CD4-positive, alpha-beta T cell (primary cell): ENCODE measurements around the gene HELT. TPM values are rescaled to one million over a fixed set of nuclear protein-coding genes. Genes with fewer than 3 reads are reported as not detected.

Experiments
- ATAC-seq: fragments of 200-7000 bp; cut with Tn5 transposase; one replicate; pipeline ENCODE4 v1.10.0; 2022; ENCODE audit warnings: mild to moderate bottlenecking; ENCODE audit not compliant: poor library complexity
- CTCF ChIA-PET: fragments of 350-600 bp; sonication (Branson Sonifier 250); formaldehyde crosslinking; loops from one replicate; lab custom pipeline; 2021; ENCODE audit warnings: antibody characterized with exemption, inconsistent platforms; lab: Charles Lee
- POLR2A ChIA-PET: fragments of 350-600 bp; sonication (Branson Sonifier 250); formaldehyde crosslinking; loops from one replicate; lab custom pipeline; 2021; ENCODE audit warnings: antibody characterized with exemption, inconsistent platforms; lab: Charles Lee
- DNase-seq, 14 experiments: peaks; one replicate each; pipeline ENCODE4 v3.0.0-alpha.2; 2013 to 2020; ENCODE audit warnings: mixed read lengths in 2 of 14
- H3K27ac ChIP-seq, 2 donors: one replicate each; pipeline versions ENCODE4 v1.5.1 to v1.7.0; 2013; ENCODE audit warnings: low read length in 2 of 2, low read depth in 1 of 2, mild to moderate bottlenecking in 1 of 2
- H3K27me3 ChIP-seq, 2 experiments: 1 replicate in 1 of 2; 2 replicates in 1 of 2; pipeline versions ENCODE4 v1.6.1 to v1.7.0; 2013; ENCODE audit warnings: low read length in 2 of 2, control low read depth in 1 of 2, mild to moderate bottlenecking in 1 of 2, moderate library complexity in 1 of 2; ENCODE audit not compliant: insufficient read depth in 2 of 2, control insufficient read depth in 1 of 2
- H3K36me3 ChIP-seq: one replicate; pipeline ENCODE4 v1.6.1; 2013; ENCODE audit warnings: low read length, control low read depth; ENCODE audit not compliant: insufficient read depth
- H3K4me1 ChIP-seq: one replicate; pipeline ENCODE4 v1.6.1; 2013; ENCODE audit warnings: low read length, control low read depth; ENCODE audit not compliant: insufficient read depth
- H3K4me3 ChIP-seq: one replicate; pipeline ENCODE4 v1.5.1; 2013; ENCODE audit warnings: mild to moderate bottlenecking, low read length, moderate library complexity
- H3K9me3 ChIP-seq, 2 experiments: 1 replicate in 1 of 2; 2 replicates in 1 of 2; pipeline versions ENCODE4 v1.6.1 to v1.7.0; 2013; ENCODE audit warnings: low read length in 2 of 2, mild to moderate bottlenecking in 2 of 2, control low read depth in 1 of 2, moderate library complexity in 1 of 2; ENCODE audit not compliant: control insufficient read depth in 1 of 2, insufficient read depth in 1 of 2
- H3K27ac Mint-ChIP-seq: one replicate; pipeline ENCODE4 v1.8.0; 2020; ENCODE audit warnings: mixed read lengths
- H3K27me3 Mint-ChIP-seq: one replicate; pipeline ENCODE4 v1.8.0; 2021; ENCODE audit warnings: mixed read lengths
- H3K36me3 Mint-ChIP-seq: one replicate; pipeline ENCODE4 v1.8.0; 2021; ENCODE audit warnings: low read depth, mixed read lengths
- H3K4me1 Mint-ChIP-seq: one replicate; pipeline ENCODE4 v1.8.0; 2021; ENCODE audit warnings: low read depth, mixed read lengths
- H3K4me3 Mint-ChIP-seq: one replicate; pipeline ENCODE4 v1.8.0; 2020; ENCODE audit warnings: mild to moderate bottlenecking, mixed read lengths
- H3K9me3 Mint-ChIP-seq: one replicate; pipeline ENCODE4 v1.8.0; 2020; ENCODE audit warnings: mixed read lengths
- intact Hi-C, 2 experiments: fragments of 100-400 bp; cut with DNase I in 1 of 2; cut with micrococcal nuclease in 1 of 2; formaldehyde crosslinking; loops; one replicate each; pipeline versions ENCODE4 v1.15.1 to v1.9.0; 2023 to 2025; cut with DNase I, micrococcal nuclease
- total RNA-seq, 174 experiments: library from RNA in 2 of 174; stranded (reverse) in 2 of 174; gene quantifications; one replicate each; pipeline ENCODE4 v1.2.3 and lab custom pipeline; 2021 to 2026
- TF ChIP-seq, protein P1 (sequence below): fragments of 200-600 bp; IDR thresholded peaks from one replicate; pipeline ENCODE4 v1.8.0; 2022; ENCODE audit warnings: antibody characterized with exemption, mild to moderate bottlenecking

The HELT gene
- total RNA-seq, 2 experiments from 2014 or later: not detected

DNA sequence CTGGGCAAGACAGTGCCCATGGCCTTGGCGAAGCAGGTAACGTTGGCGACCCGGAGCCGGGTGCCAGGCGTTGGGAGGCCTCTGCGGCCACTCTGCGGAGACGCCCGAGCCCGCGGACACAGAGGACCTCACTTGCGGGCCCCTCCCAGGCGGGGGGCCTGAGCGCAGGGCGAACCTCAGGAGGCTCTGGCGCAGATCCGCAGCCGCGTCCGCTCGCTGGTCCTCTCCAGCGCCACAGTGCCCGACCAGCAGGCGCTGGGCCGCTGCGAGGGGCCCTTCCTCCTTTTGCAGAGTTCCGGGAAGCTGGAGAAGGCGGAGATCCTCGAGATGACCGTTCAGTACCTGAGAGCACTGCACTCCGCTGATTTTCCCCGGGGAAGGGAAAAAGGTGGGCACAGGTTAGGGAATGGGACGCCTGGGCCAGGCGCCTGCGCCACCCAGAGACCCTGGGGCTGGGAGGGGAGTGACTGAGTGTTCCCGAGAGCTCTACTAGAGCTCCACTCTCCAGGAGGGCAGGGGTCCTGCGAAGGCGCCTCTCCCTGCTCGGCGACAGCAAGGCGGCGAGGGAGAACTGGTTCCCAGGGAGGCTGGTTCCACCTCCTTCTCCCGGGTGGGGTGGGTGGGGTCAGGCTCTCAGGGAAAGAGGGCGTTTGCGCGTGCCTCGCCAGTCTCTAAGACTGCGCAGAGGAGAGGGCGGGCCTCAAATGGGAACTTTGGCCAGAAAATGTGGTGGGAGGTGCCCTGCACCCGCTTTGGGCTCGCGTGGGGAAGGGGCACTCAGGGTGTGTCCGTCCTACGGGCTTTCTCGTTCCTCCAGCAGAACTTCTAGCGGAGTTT is 1.4 kb downstream of the HELT start:
- intact Hi-C loops: no loop called here
- CTCF ChIA-PET: interaction anchor here (0.6 kb wide), 1 partner anchor 85 kb away, joined by 3 read pairs; no protein-coding TSS in a partner anchor
- H3K27me3 ChIP-seq: peaks cover 61 to 78% of the 10 kb centered on the region in 2 experiments

DNA sequence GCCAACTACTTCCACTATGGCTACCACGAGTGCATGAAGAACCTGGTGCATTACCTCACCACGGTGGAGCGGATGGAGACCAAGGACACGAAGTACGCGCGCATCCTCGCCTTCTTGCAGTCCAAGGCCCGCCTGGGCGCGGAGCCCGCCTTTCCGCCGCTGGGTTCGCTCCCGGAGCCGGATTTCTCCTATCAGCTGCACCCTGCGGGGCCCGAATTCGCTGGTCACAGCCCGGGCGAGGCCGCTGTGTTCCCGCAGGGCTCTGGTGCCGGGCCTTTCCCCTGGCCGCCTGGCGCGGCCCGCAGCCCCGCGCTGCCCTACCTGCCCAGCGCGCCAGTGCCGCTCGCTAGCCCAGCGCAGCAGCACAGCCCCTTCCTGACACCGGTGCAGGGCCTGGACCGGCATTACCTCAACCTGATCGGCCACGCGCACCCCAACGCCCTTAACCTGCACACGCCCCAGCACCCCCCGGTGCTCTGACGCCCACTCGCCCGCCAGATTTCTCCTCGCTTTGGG is 2.1 kb downstream of the HELT start:
- TF ChIP-seq, protein P1, sequence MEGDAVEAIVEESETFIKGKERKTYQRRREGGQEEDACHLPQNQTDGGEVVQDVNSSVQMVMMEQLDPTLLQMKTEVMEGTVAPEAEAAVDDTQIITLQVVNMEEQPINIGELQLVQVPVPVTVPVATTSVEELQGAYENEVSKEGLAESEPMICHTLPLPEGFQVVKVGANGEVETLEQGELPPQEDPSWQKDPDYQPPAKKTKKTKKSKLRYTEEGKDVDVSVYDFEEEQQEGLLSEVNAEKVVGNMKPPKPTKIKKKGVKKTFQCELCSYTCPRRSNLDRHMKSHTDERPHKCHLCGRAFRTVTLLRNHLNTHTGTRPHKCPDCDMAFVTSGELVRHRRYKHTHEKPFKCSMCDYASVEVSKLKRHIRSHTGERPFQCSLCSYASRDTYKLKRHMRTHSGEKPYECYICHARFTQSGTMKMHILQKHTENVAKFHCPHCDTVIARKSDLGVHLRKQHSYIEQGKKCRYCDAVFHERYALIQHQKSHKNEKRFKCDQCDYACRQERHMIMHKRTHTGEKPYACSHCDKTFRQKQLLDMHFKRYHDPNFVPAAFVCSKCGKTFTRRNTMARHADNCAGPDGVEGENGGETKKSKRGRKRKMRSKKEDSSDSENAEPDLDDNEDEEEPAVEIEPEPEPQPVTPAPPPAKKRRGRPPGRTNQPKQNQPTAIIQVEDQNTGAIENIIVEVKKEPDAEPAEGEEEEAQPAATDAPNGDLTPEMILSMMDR: no peak
- Histone ChIP-seq H3K27me3 (peaks cover 56 to 78% of the 10 kb centered on the region in 2 experiments), H3K27ac (no peak overlapping the region), H3K4me1 (no peaks in the 10 kb centered on the region), H3K36me3 (no peaks in the 10 kb centered on the region), H3K9me3 (peaks cover 0 to 3% of the 10 kb centered on the region in 2 experiments), H3K4me3 (no peak overlapping the region)
- Mint-ChIP-seq H3K9me3 (no peaks in the 10 kb centered on the region), H3K4me1 (peaks cover 14% of the 10 kb centered on the region), H3K4me3 (no peak overlapping the region), H3K36me3 (no peaks in the 10 kb centered on the region), H3K27ac (no peak overlapping the region), H3K27me3 (peaks cover 82% of the 10 kb centered on the region)
- ATAC-seq (no peak), DNase-seq (no peak)
- intact Hi-C loops: no loop called here
- ChIA-PET POLR2A (no interaction called here), CTCF (no interaction called here)

More for the DNA sequence above, 1.4 kb downstream of the HELT start:
- Histone ChIP-seq H3K9me3 (peaks cover 0 to 3% of the 10 kb centered on the region in 2 experiments), H3K4me3 (no peak overlapping the region), H3K36me3 (no peaks in the 10 kb centered on the region), H3K27ac (no peak overlapping the region), H3K4me1 (no peaks in the 10 kb centered on the region)
- no peak overlapping the region for H3K4me3 Mint-ChIP-seq
- TF ChIP-seq, protein P1: no peak
- POLR2A ChIA-PET: no interaction called here
- no peaks in the 10 kb centered on the region for H3K36me3 Mint-ChIP-seq
- ATAC-seq: no peak
- no peaks in the 10 kb centered on the region for H3K9me3 Mint-ChIP-seq
- peaks cover 14% of the 10 kb centered on the region for H3K4me1 Mint-ChIP-seq
- no peak overlapping the region for H3K27ac Mint-ChIP-seq
- peaks cover 82% of the 10 kb centered on the region for H3K27me3 Mint-ChIP-seq
- no peak for DNase-seq

DNA sequence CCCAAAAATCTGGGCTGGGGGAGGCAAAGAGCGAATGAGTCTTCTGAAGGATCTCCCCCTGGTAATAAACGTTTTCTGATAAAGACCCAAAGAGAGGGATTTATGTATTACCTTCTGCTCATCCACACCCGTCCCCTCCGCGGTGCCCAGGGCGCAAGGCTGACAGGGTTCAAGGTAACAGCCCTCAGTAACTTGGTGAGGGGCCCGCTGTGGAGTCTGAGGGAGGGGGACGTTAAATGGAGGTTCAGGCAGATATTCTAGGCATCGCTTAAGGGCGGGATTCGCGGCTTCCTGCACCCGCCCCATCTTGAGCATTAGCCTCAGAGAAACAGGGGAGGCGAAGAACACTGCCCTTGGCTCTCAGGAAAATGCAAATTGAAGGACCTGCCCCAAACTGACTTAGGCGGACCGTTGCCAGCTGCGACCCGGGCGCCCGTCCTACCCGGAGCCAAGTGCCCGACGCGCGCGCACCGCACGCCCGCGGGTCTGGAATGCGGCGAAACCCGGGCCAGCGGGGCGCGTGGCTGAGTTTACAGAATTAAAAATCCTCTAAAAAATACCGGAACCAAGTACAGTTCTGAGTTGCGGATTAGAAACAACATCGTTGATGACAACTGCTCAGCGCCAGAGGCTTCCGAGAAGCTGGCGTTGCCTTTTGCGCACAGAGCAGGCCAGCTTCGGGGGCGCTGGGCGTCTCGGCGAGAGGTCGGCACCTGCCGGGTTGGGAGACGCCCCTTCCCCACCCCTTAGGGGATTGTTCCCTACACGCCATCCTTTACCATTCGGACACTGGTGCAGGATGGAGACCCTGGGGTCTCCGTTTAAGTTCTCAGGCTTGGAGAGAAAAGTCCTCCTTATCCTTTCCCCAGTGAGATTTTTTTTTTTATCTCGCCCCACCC is 2.8 kb downstream of the HELT start:
- POLR2A ChIA-PET: no interaction called here
- TF ChIP-seq, protein P1: no peak

More for the DNA sequence above, 2.8 kb downstream of the HELT start:
- no peaks in the 10 kb centered on the region for H3K36me3 ChIP-seq
- intact Hi-C loops: no loop called here
- no peaks in the 10 kb centered on the region for H3K4me1 ChIP-seq
- H3K36me3 Mint-ChIP-seq: no peaks in the 10 kb centered on the region
- DNase-seq: no peak
- H3K4me3 ChIP-seq: no peak overlapping the region
- no peaks in the 10 kb centered on the region for H3K9me3 Mint-ChIP-seq
- no peak overlapping the region for H3K27ac ChIP-seq
- CTCF ChIA-PET: no interaction called here
- H3K4me3 Mint-ChIP-seq: no peak overlapping the region
- H3K27me3 Mint-ChIP-seq: peaks cover 81% of the 10 kb centered on the region
- H3K4me1 Mint-ChIP-seq: peaks cover 14% of the 10 kb centered on the region
- H3K9me3 ChIP-seq: peaks cover 0 to 3% of the 10 kb centered on the region in 2 experiments
- no peak overlapping the region for H3K27ac Mint-ChIP-seq
- ATAC-seq: no peak
- peaks cover 49 to 76% of the 10 kb centered on the region in 2 experiments for H3K27me3 ChIP-seq
